GM10248 (cell line): ENCODE data around the gene PDCD11.

Experiments
- CTCF ChIA-PET: fragments of 300-600 bp; sonication (Branson Sonifier 250); formaldehyde crosslinking; extraction: SDS; loops from one replicate; lab custom pipeline; 2021; ENCODE audit warnings: antibody characterized with exemption; lab: Yijun Ruan, JAX
- POLR2A ChIA-PET: fragments of 350-650 bp; sonication (Branson Sonifier 250); formaldehyde crosslinking; extraction: SDS; loops from one replicate; lab custom pipeline; 2020; ENCODE audit warnings: antibody characterized with exemption; lab: Yijun Ruan, JAX
- DNase-seq: peaks from one replicate; pipeline ENCODE4 v3.0.0; 2012; ENCODE audit errors: extremely low spot score
- TF ChIP-seq, protein P1 (sequence below): IDR thresholded peaks from 2 replicates; pipeline ENCODE4 v1.5.1; 2012; ENCODE audit warnings: mild to moderate bottlenecking, low read depth; ENCODE audit errors: extremely low read depth, missing control alignments, control extremely low read depth

PDCD11 gene

DNA sequence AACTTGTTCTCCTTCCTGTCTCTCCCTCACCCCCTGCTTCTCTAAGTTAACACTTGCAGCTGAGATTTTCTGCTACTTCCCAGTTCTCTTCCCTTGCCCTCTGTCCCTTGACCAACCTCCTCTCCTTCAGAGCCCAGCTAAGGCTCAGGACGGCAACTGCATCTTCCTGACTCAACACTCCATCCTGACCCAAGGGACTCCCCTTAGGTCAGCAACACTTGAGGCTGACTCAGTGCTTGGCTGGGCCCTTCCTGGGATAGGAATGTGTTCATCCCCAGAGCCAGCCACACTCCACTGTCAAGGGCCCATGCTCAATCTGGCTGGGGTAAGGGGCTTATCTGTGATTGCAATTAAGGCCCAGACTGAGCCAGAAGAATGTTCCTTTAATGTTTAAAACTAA, 52.3 kb downstream of the PDCD11 start:
- no peak for DNase-seq
- ChIA-PET POLR2A (no interaction called here), CTCF (interaction anchor here (1.2 to 6.3 kb wide), 3 partner anchors 27 to 37 kb away, joined by 5 to 42 read pairs (median 30); no protein-coding TSS in a partner anchor)
- TF ChIP-seq, protein P1, sequence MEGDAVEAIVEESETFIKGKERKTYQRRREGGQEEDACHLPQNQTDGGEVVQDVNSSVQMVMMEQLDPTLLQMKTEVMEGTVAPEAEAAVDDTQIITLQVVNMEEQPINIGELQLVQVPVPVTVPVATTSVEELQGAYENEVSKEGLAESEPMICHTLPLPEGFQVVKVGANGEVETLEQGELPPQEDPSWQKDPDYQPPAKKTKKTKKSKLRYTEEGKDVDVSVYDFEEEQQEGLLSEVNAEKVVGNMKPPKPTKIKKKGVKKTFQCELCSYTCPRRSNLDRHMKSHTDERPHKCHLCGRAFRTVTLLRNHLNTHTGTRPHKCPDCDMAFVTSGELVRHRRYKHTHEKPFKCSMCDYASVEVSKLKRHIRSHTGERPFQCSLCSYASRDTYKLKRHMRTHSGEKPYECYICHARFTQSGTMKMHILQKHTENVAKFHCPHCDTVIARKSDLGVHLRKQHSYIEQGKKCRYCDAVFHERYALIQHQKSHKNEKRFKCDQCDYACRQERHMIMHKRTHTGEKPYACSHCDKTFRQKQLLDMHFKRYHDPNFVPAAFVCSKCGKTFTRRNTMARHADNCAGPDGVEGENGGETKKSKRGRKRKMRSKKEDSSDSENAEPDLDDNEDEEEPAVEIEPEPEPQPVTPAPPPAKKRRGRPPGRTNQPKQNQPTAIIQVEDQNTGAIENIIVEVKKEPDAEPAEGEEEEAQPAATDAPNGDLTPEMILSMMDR, result no peak

DNA sequence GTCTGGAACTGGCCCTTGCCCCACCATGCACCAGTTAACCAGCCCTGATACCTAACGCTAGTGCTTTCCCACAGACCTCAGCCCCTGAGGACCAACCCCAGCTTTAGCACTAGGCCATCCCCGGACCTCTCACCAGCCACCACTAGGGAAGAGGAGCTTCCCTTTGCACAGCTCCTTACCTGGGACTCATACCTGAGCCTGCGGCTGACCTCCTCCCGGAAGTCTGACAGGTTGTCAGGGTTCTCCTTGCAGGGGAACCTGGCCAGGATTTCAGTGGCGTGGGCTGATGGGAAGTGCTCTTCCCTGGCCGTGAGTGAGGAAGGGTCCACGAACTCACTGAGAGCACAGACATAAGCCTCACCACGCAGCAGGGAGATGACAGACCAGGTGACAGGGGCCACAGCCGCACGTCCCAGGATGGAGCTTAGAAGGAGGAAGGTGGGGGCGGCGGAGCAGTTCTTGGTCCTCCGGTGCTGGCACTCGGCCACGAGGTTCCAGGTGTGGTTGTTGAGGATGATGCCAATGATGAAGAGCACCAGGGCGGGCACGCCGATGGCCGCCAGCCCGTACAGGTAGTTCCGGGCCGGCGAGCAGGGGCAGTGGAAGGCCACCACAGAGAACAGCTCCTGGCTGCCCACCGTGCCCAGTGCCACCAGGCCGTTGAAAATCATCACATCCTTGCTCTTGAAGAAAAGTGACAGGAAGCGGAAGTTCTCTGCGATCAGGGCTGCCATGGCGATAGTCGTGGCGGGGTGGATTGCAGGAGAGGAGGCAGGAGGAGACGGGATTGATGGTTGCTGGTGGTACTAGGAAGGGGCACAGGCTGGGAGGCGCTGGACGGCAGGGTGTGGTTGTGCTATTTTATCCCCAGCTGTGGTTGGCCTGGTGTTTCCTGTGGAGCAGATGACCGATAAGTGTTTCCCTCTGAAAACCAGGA, 53.0 kb downstream of the PDCD11 start:
- CTCF ChIA-PET, result interaction anchor here (0.8 to 6.3 kb wide), 6 partner anchors 13 to 36 kb away, joined by 3 to 42 read pairs (median 4); no protein-coding TSS in a partner anchor
- TF ChIP-seq, protein P1, result no peak
- no peak for DNase-seq
- POLR2A ChIA-PET, result no interaction called here

DNA sequence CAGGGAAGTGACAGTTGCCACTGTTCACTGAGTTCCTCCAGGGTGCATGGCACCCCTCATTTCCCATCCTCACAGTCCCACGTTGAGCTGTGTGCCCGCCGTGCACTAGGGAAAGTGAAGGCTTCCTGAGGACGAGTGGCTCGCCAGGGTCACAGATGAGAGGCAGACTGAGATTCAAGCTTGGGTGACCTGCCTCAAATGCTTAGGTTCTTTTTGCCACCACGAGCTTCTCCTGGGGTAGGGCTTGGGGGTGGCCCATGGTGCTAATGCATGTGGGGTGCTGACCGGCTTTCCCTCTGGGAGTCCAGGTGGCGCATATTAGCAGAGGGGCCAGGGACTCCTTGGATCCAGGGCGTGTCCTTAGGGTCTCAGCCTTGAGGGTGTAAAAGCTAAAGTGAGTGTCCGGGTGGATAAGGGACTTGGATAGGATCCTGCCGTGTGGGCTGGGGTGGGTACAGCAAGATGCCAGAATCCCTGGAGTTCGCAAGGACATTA, 53.8 kb downstream of the PDCD11 start:
- ChIA-PET POLR2A (no interaction called here), CTCF (interaction anchor here (0.8 to 6.3 kb wide), 6 partner anchors 12 to 36 kb away, joined by 3 to 42 read pairs (median 4); no protein-coding TSS in a partner anchor)
- TF ChIP-seq, protein P1, result no peak
- DNase-seq, result no peak

DNA sequence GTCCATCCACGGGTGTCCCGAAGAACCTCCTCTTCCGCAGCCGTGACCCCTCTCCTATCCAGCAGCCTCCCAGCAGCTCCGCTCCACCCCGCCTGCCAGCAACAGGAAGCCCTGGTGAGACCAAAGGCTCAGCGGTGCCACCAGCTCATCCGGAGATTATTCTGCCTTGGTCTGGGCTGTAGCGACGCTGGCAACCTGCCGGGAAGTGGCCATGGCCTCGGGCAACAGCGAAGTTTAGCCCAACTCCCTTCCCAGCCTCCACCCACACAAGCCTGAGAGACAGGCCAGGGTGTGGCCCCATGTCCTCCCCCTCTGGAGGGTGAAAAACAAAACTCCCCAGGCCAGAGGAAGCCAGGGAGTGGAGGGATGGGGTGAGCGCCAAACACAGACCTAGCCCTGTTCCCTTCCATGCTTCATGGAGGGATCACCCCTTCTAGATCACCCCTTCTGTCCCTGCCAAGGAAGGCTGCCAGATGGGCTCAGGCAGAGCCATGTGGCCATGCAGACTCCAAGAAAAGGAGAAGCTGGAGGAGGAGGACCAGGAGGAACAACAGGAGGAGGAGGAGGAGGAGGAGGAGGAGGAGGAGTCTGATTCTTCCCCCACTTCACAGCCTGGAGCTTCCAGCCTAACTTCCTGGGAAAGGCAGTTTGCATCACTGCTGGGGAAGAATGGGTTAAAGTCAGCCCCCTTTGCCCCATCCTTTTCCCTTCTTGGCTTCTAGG, 54.8 kb downstream of the PDCD11 start:
- TF ChIP-seq, protein P1, result no peak
- POLR2A ChIA-PET, result interaction anchor here (0.6 kb wide), 1 partner anchor 40 kb away, joined by 4 read pairs; no protein-coding TSS in a partner anchor

DNA sequence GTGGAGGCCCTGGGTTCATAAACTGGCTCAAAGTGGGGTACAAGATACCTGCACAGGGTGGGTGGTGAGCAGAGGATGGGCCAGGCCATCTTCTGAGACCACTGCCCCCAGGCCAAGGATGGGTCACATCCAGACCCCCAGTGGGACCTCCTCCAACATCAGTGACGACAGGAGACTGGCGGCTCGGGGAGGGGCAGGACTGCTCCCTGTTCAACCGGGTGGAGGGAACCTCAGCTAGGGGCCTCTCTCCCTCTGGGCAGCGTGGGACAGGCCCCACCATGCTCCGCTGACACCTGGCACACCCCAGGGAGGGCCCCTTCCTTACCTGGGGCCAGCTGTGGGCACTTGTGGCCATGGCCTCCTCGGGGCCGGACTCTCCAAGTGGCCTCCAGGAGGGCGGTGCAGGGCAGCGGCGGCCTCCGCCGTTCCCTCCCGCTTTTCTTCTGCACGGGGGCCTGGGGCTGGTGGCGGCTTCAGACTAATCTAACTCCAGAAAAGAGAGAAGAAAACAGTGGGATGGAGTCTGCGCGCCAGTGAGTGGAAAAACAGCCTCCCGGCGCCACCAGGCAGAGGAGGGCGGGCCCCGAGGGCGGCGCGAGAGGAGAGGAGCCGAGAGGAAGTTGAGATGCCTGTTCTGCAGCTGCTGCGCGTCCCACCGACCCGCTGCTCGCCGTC, 55.5 kb downstream of the PDCD11 start, which contains the start of gene CALHM2:
TSS of gene CALHM2 (minus strand) at position 540 of the 675 bp plus-strand sequence. CDS start 2,429 bp downstream, outside the sequence.
- POLR2A ChIA-PET, result interaction anchor here (0.6 kb wide), 2 partner anchors 39 to 669 kb away, joined by 4 read pairs; no protein-coding TSS in a partner anchor
- peak; percentile 89 for DNase-seq
- TF ChIP-seq, protein P1, result no peak
- CTCF ChIA-PET, result interaction anchor here (1.1 to 6.3 kb wide), 11 partner anchors 10 to 41 kb away, joined by 3 to 42 read pairs (median 4); partner anchors contain the start of gene NEURL1

More for the DNA sequence above, 54.8 kb downstream of the PDCD11 start:
- peak; percentile 53 for DNase-seq
- CTCF ChIA-PET, result interaction anchor here (0.7 to 6.3 kb wide), 8 partner anchors 11 to 35 kb away, joined by 3 to 42 read pairs (median 4); no protein-coding TSS in a partner anchor
